ENCODE results near the gene SLC1A7. TPM values are rescaled to one million over a fixed set of nuclear protein-coding genes. Genes with fewer than 3 reads are reported as not detected.

SLC1A7 gene
- total RNA-seq, 1 donor from 2014 or later: not detected

GRCh38 chr1:53071915-53072314 lies 70.5 kb downstream of the SLC1A7 start:
- Histone ChIP-seq H3K27me3 (ENCODE audit: control insufficient read depth, insufficient read depth, low read length) (no peaks in the 10 kb centered on the region), H3K4me3 (ENCODE audit: low read depth, low read length) (no peak overlapping the region), H3K36me3 (ENCODE audit: control insufficient read depth, insufficient read depth, low read length) (no peaks in the 10 kb centered on the region)
- no peak for TF ChIP-seq CTCF (IDR thresholded peaks at IDR 0.05; ENCODE audit: insufficient read depth, low read length, poor library complexity, severe bottlenecking)
- no peak for DNase-seq (ENCODE audit: low read depth)

- Histone ChIP-seq H3K27me3 (ENCODE audit: control insufficient read depth, insufficient read depth, low read length) (no peaks in the 10 kb centered on the region), H3K4me3 (ENCODE audit: low read depth, low read length) (no peak overlapping the region), H3K36me3 (ENCODE audit: control insufficient read depth, insufficient read depth, low read length) (no peaks in the 10 kb centered on the region)
- no peak for TF ChIP-seq CTCF (IDR thresholded peaks at IDR 0.05; ENCODE audit: insufficient read depth, low read length, poor library complexity, severe bottlenecking)
- DNase-seq (ENCODE audit: low read depth): no peak
Measured at GRCh38 chr1:53071167-53071865, 71.1 kb downstream of the SLC1A7 start.

GRCh38 chr1:53070621-53071020 lies 71.8 kb downstream of the SLC1A7 start:
- Histone ChIP-seq H3K27me3 (ENCODE audit: control insufficient read depth, insufficient read depth, low read length) (no peaks in the 10 kb centered on the region), H3K4me3 (ENCODE audit: low read depth, low read length) (no peak overlapping the region), H3K36me3 (ENCODE audit: control insufficient read depth, insufficient read depth, low read length) (no peaks in the 10 kb centered on the region)
- DNase-seq (ENCODE audit: low read depth): no peak
- TF ChIP-seq CTCF (IDR thresholded peaks at IDR 0.05; ENCODE audit: insufficient read depth, low read length, poor library complexity, severe bottlenecking): no peak

- TF ChIP-seq CTCF (IDR thresholded peaks at IDR 0.05; ENCODE audit: insufficient read depth, low read length, poor library complexity, severe bottlenecking): no peak
- Histone ChIP-seq H3K36me3 (ENCODE audit: control insufficient read depth, insufficient read depth, low read length) (no peaks in the 10 kb centered on the region), H3K27me3 (ENCODE audit: control insufficient read depth, insufficient read depth, low read length) (no peaks in the 10 kb centered on the region), H3K4me3 (ENCODE audit: low read depth, low read length) (no peak overlapping the region)
- no peak for DNase-seq (ENCODE audit: low read depth)
Measured at GRCh38 chr1:53069663-53070327, 72.6 kb downstream of the SLC1A7 start.

GRCh38 chr1:53069265-53069662 lies 73.2 kb downstream of the SLC1A7 start:
- H3K4me3 ChIP-seq (ENCODE audit: low read depth, low read length): no peak overlapping the region
- peaks cover 2% of the 10 kb centered on the region for H3K27me3 ChIP-seq (ENCODE audit: control insufficient read depth, insufficient read depth, low read length)
- no peaks in the 10 kb centered on the region for H3K36me3 ChIP-seq (ENCODE audit: control insufficient read depth, insufficient read depth, low read length)
- no peak for TF ChIP-seq CTCF (IDR thresholded peaks at IDR 0.05; ENCODE audit: insufficient read depth, low read length, poor library complexity, severe bottlenecking)
- DNase-seq (ENCODE audit: low read depth): no peak
